ENCODE measurements around the gene PPM1N. TPM values are rescaled to one million over a fixed set of nuclear protein-coding genes. Genes with fewer than 3 reads are reported as not detected.
A peak's percentile ranks its signal among the peaks of the same experiment; 100 is the strongest.

PPM1N gene, protein sequence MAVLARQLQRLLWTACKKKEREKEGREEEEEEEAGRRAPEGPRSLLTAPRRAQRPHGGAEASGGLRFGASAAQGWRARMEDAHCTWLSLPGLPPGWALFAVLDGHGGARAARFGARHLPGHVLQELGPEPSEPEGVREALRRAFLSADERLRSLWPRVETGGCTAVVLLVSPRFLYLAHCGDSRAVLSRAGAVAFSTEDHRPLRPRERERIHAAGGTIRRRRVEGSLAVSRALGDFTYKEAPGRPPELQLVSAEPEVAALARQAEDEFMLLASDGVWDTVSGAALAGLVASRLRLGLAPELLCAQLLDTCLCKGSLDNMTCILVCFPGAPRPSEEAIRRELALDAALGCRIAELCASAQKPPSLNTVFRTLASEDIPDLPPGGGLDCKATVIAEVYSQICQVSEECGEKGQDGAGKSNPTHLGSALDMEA
- 1 to 10 TPM; 1.2 to 2.5 (median 2.2) TPM for total RNA-seq
- polyA plus RNA-seq = 1 to 10 TPM; 3.0 to 4.2 (median 3.5) TPM

DNA sequence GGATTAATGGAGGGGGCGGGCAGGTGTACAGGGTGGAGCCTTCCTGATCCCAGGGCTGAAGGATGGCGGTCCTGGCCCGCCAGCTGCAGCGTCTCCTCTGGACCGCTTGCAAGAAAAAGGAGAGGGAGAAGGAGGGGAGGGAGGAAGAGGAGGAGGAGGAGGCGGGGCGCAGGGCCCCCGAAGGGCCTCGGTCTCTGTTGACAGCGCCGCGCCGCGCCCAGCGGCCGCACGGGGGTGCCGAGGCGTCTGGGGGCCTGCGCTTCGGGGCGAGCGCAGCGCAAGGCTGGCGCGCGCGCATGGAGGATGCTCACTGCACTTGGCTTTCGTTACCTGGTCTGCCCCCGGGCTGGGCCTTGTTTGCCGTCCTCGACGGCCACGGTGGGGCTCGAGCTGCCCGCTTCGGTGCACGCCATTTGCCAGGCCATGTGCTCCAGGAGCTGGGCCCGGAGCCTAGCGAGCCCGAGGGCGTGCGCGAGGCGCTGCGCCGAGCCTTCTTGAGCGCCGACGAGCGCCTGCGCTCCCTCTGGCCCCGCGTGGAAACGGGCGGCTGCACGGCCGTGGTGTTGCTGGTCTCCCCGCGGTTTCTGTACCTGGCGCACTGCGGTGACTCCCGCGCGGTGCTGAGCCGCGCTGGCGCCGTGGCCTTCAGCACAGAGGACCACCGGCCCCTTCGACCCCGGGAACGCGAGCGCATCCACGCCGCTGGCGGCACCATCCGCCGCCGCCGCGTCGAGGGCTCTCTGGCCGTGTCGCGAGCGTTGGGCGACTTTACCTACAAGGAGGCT, at the start of gene PPM1N:
TSS of gene PPM1N (plus strand) at position 33 of the 785 bp plus-strand sequence. CDS start at position 63, 30 bp downstream.
- intact Hi-C loops (cut with DNase I) = no loop called here

DNA sequence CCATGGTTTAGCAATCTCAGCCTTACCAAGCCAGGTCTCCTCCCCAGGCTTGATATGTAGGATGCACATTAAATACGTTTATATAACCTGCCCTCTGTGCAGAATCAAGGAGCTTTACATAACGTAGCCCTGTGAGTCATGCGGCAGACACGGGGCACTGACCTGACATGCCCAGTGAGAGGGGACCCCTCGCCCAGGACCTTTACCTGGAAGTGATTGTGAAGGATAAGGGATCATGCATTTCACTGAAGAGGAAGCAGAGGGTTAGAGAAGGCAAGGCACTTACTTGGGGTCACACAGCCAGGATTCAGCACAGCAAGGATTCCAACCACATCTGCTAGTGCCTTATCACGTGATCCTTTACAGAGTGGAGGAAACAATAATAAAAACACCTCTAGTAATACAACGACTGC, 49.4 kb upstream of the PPM1N start:
- intact Hi-C loops (cut with DNase I) = no loop called here
- H3K27ac ChIP-seq = peak overlapping the region in 2 of 4 donors; percentile 84 to 87
- H3K27me3 ChIP-seq = no peaks in the 10 kb centered on the region
- DNase-seq = no peak
- TF ChIP-seq POLR2A (IDR thresholded peaks at IDR 0.05) (no peak), POLR2AphosphoS5 (IDR thresholded peaks at IDR 0.05) (no peak), CTCF (IDR thresholded peaks at IDR 0.05) (no peak), EP300 (IDR thresholded peaks at IDR 0.05) (no peak)
- H3K36me3 ChIP-seq = no peaks in the 10 kb centered on the region
- H3K9me3 ChIP-seq = no peaks in the 10 kb centered on the region
- peaks cover 0 to 41% (median 37%) of the 10 kb centered on the region in 4 donors for H3K4me1 ChIP-seq
- 20 to 67% methylated on average over 7 of the region's 7 CpGs for WGBS, 2 donors
- no peak overlapping the region for H3K4me3 ChIP-seq

More for the DNA sequence above, at the start of gene PPM1N:
- DNase-seq = no peak
- Histone ChIP-seq H3K4me3 (peak within 1 kb of the TSS; percentile 14 to 86 (median 69)), H3K9me3 (no peaks in the 10 kb centered on the region), H3K27me3 (peaks cover 4 to 35% (median 11%) of the 10 kb centered on the region in 3 donors), H3K27ac (peak within 1 kb of the TSS; percentile 35 to 54 (median 42)), H3K4me1 (peaks cover 0 to 40% (median 35%) of the 10 kb centered on the region in 4 donors), H3K36me3 (no peaks in the 10 kb centered on the region)
- 3 to 10% methylated on average over 89 of the region's 89 CpGs for WGBS, 2 donors
- TF ChIP-seq EP300 (IDR thresholded peaks at IDR 0.05) = no peak
- no peak for TF ChIP-seq POLR2AphosphoS5 (IDR thresholded peaks at IDR 0.05)
- no peak for TF ChIP-seq POLR2A (IDR thresholded peaks at IDR 0.05)
- TF ChIP-seq CTCF (IDR thresholded peaks at IDR 0.05) = no peak

DNA sequence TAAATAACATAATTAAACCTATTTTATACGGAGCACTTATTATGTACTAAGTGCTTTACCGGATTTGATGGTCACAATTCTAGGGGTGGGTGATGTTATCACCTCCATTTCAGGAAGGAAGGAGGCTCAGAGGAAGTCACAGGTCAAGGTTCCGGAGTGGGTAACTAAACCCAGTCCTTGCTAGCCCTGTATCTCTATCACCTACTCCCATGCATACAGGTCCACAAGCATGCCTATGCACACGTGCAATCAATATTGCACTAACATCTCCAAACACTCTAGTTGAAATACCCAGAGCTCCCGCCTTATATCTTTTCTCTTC, 48.3 kb upstream of the PPM1N start:
- peak overlapping the region; percentile 84 to 87 (median 86) for H3K27ac ChIP-seq
- H3K4me1 ChIP-seq = peaks cover 0 to 43% (median 36%) of the 10 kb centered on the region in 4 donors
- H3K36me3 ChIP-seq = no peaks in the 10 kb centered on the region
- H3K27me3 ChIP-seq = no peaks in the 10 kb centered on the region
- no peaks in the 10 kb centered on the region for H3K9me3 ChIP-seq
- intact Hi-C loops (cut with DNase I) = no loop called here
- no peak for DNase-seq
- peak in 1 of 4 experiments; percentile 4 for TF ChIP-seq CTCF (IDR thresholded peaks at IDR 0.05)
- TF ChIP-seq EP300 (IDR thresholded peaks at IDR 0.05) = no peak
- TF ChIP-seq POLR2A (IDR thresholded peaks at IDR 0.05) = no peak
- TF ChIP-seq POLR2AphosphoS5 (IDR thresholded peaks at IDR 0.05) = no peak
- peak overlapping the region; percentile 45 to 73 (median 59) for H3K4me3 ChIP-seq
- WGBS, 2 donors = 11 to 21% methylated on average over 5 of the region's 5 CpGs

DNA sequence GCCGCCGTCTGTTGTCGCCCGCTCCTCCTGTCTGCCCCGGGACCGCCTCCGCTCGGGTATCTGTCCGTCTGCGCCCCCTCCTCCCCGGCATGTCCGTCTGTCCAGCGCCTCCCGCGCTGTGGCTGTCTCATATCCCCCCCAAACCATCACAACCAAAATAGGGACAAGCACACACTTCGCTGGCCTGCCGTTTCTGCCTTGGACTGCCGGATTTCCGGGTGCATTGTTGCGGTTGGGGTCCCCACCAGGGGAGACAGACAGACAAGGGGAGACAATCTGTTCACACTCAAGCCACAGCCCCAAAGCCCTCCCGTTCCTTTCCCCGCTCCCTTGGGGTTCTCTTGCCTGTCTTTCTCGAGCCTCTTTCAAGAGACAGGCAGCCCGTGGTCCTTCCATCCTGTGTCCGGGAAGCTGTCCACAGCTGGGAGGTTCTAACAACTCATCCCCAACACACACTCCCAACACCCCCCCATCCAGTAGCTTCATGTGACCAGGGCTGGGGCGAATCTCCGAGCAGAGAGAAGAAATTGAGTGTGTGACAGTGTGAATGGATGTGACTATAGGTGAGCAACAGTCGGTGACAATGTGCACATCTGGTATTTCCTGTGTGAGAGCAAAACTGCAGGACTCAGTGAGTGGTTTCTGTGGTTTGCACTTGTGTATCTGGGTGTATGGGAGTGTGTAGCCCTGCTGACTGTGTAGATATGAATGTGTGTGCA, 47.0 kb upstream of the PPM1N start:
- Histone ChIP-seq H3K36me3 (no peaks in the 10 kb centered on the region), H3K27ac (peak overlapping the region; percentile 84 to 87 (median 86)), H3K27me3 (no peaks in the 10 kb centered on the region), H3K9me3 (no peaks in the 10 kb centered on the region), H3K4me1 (peaks cover 0 to 54% (median 47%) of the 10 kb centered on the region in 4 donors), H3K4me3 (peak overlapping the region; percentile 45 to 73 (median 59))
- intact Hi-C loops (cut with DNase I) = no loop called here
- 3 to 4% methylated on average over 28 of the region's 28 CpGs for WGBS, 2 donors
- peak in 1 of 2 donors; percentile 9 for TF ChIP-seq POLR2A (IDR thresholded peaks at IDR 0.05)
- TF ChIP-seq EP300 (IDR thresholded peaks at IDR 0.05) = no peak
- peak in 2 of 4 donors; percentile 2 to 51 for TF ChIP-seq POLR2AphosphoS5 (IDR thresholded peaks at IDR 0.05)
- no peak for TF ChIP-seq CTCF (IDR thresholded peaks at IDR 0.05)
- peak; percentile 83 for DNase-seq
